K562 (cell line): Measurements from ENCODE around the gene FXYD1. TPM values are rescaled to one million over a fixed set of nuclear protein-coding genes. Genes with fewer than 3 reads are reported as not detected.

ENCODE experiments used
- ATF7 ChIP-seq: fragments of 450-650 bp; IDR thresholded peaks from 2 replicates; pipeline ENCODE4 v1.7.1; 2014; ENCODE audit warnings: mild to moderate bottlenecking, moderate library complexity
- DACH1 ChIP-seq: fragments of 450-650 bp; IDR thresholded peaks from 2 replicates; pipeline ENCODE4 v1.6.1; 2018; ENCODE audit not compliant: partially characterized antibody
- EGR1 ChIP-seq: fragments of 450-650 bp; conservative IDR thresholded peaks from 2 replicates; pipeline ENCODE4 v1.6.1; 2017; ENCODE audit warnings: mild to moderate bottlenecking
- HDAC2 ChIP-seq: fragments of 450-650 bp; IDR thresholded peaks from 2 replicates; pipeline ENCODE4 v1.6.1; 2016; ENCODE audit warnings: mild to moderate bottlenecking
- L3MBTL2 ChIP-seq: fragments of 450-650 bp; IDR thresholded peaks from 2 replicates; pipeline ENCODE4 v1.6.1; 2016; ENCODE audit warnings: mild to moderate bottlenecking, moderate library complexity
- MEIS2 ChIP-seq: fragments of 450-650 bp; IDR thresholded peaks from 2 replicates; pipeline ENCODE4 v1.6.1; 2014; ENCODE audit warnings: mild to moderate bottlenecking; ENCODE audit not compliant: partially characterized antibody
- POLR2AphosphoS5 ChIP-seq: IDR thresholded peaks from 2 replicates; pipeline ENCODE4 v1.6.1; 2011; ENCODE audit warnings: mild to moderate bottlenecking, low read depth, low read length, moderate library complexity; ENCODE audit not compliant: control insufficient read depth, insufficient read depth
- PTRF ChIP-seq: fragments of 450-650 bp; IDR thresholded peaks from 2 replicates; pipeline ENCODE4 v1.6.1; 2016; ENCODE audit warnings: mild to moderate bottlenecking, missing genetic modification characterization, missing compliant biosample characterization
- PTTG1 ChIP-seq: fragments of 450-650 bp; IDR thresholded peaks from 2 replicates; pipeline ENCODE4 v1.6.1; 2016; ENCODE audit warnings: low read depth, mild to moderate bottlenecking, missing genetic modification characterization, missing compliant biosample characterization
- RUNX1 ChIP-seq: sonication (generic); IDR thresholded peaks from 2 replicates; pipeline ENCODE4 v1.6.1; 2016; ENCODE audit warnings: antibody characterized with exemption, low read depth
- SIN3A ChIP-seq, 2 experiments: fragments of 150-350 bp in 1 of 2; IDR thresholded peaks; 2 replicates each; pipeline ENCODE4 v1.6.1; 2011 to 2016; ENCODE audit warnings: borderline replicate concordance in 2 of 2, low read depth in 2 of 2, low read length in 2 of 2, mild to moderate bottlenecking in 2 of 2, moderate library complexity in 2 of 2; ENCODE audit not compliant: control insufficient read depth in 1 of 2
- XRCC3 ChIP-seq: fragments of 450-650 bp; IDR thresholded peaks from 2 replicates; pipeline ENCODE4 v1.6.1; 2017; ENCODE audit warnings: mild to moderate bottlenecking, moderate library complexity
- ZNF79 ChIP-seq: fragments of 250-450 bp; sonication (Bioruptor Pico); IDR thresholded peaks from 2 replicates; pipeline ENCODE4 v1.4.0; 2020; ENCODE audit warnings: low read depth, mild to moderate bottlenecking, moderate library complexity
- polyA plus RNA-seq, 8 experiments: library from polyadenylated mRNA; depleted of rRNA in 4 of 8; stranded (reverse) in 5 of 8; unstranded in 3 of 8; fragments of >200 nt; fragmentation: Nextera tagmentation in 2 of 8; fragmentation: Illumina TruSeq in 1 of 8; extraction: Ambion mirVana in 2 of 8; extraction: Trizol in 1 of 8; gene quantifications; 2 replicates each; pipeline versions ENCODE4 v1.2.1 to v1.2.3, GENCODE V29; 2011 to 2014; ENCODE audit warnings: inconsistent platforms in 1 of 8, missing spikeins in 1 of 8
- total RNA-seq, 7 experiments: library from RNA; depleted of rRNA in 6 of 7; stranded (reverse); fragments of >200 nt in 6 of 7; fragmentation: Illumina TruSeq in 2 of 7; extraction: Trizol in 2 of 7; gene quantifications; 2 replicates each; pipeline versions ENCODE4 v1.2.1 to v1.2.3, GENCODE V29; 2011 to 2021; ENCODE audit warnings: low replicate concordance in 1 of 7
- TF ChIP-seq, protein P1 (sequence below): IDR thresholded peaks from 2 replicates; pipeline ENCODE4 v1.6.1; 2014; ENCODE audit warnings: antibody characterized with exemption
- TF ChIP-seq, protein P2 (sequence below), 2 experiments: fragments of 450-650 bp; conservative IDR thresholded peaks; 2 replicates each; pipeline ENCODE4 v1.6.1; 2017; ENCODE audit warnings: mild to moderate bottlenecking in 2 of 2, moderate library complexity in 2 of 2
- TF ChIP-seq, protein P3 (sequence below), 2 experiments: fragments of 250-450 bp in 1 of 2; fragments of 450-650 bp in 1 of 2; sonication (Bioruptor Pico) in 1 of 2; IDR thresholded peaks; 2 replicates each; pipeline versions ENCODE4 v1.6.1 to v1.8.0; 2016 to 2021; ENCODE audit warnings: mild to moderate bottlenecking in 2 of 2, moderate library complexity in 2 of 2, missing compliant biosample characterization in 1 of 2, missing genetic modification characterization in 1 of 2
- TF ChIP-seq, protein P4 (sequence below): fragments of 450-650 bp; IDR thresholded peaks from 2 replicates; pipeline ENCODE4 v1.6.1; 2017; ENCODE audit warnings: antibody characterized with exemption
- TF ChIP-seq, protein P5 (sequence below), 2 experiments: IDR thresholded peaks; 2 replicates each; pipeline ENCODE4 v1.6.1; 2011; ENCODE audit warnings: borderline replicate concordance in 1 of 2, control low read depth in 1 of 2, low read depth in 1 of 2, low read length in 1 of 2, mild to moderate bottlenecking in 1 of 2, mixed read lengths in 1 of 2, moderate library complexity in 1 of 2; ENCODE audit not compliant: insufficient read depth in 1 of 2, insufficient read length in 1 of 2, poor library complexity in 1 of 2, severe bottlenecking in 1 of 2; ENCODE audit errors: extremely low read depth in 1 of 2

FXYD1 gene
- total and polyA plus RNA-seq, 9 of the 15 experiments (the other 6 are each of a cell fraction or from before 2014, with no cell fraction given): 0.40 to 3.2 (median 1.8) TPM; not detected in 3

DNA sequence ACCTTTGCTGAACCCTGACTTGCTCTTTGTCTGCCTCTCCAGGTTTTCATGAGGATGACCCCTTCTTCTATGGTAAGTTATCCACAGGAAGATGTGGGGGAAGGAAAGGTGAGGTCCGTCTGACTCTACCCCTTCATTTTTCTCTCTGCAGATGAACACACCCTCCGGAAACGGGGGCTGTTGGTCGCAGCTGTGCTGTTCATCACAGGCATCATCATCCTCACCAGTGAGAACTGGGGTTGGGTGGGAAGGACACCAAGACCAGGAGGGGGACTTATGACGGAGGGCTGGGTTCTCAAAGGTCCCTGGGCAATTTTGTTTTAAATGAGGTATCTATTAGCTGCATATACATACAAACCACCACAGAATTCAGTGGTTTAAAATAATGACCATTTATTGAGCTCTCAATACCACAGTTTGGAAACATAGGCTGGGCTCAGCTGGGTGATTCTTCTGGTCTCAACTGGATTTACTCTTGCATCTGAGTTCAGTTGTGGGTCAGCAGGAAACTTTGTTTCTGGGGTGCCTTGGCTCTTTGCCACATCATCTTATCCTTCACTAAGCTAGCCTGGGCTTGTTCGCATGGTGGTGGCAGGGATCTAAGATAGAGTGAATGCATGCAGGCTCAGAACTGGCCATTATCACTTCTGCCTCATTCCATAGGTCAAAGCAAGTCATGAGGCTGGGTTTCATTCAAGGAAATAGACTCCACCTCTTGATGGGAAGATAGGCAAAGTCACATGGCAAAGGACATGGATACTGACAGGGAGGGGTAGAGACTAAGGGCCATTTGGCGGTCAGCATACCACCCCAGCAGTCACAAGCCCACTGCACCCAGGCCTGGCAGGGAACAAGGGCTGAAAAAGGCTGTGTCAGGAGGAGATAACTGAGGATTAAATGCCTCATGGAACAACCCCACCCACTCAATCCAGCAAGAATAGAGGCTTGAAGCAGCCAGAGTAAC is 27.8 kb downstream of the FXYD1 start (continued):
- TF ChIP-seq, protein P1, sequence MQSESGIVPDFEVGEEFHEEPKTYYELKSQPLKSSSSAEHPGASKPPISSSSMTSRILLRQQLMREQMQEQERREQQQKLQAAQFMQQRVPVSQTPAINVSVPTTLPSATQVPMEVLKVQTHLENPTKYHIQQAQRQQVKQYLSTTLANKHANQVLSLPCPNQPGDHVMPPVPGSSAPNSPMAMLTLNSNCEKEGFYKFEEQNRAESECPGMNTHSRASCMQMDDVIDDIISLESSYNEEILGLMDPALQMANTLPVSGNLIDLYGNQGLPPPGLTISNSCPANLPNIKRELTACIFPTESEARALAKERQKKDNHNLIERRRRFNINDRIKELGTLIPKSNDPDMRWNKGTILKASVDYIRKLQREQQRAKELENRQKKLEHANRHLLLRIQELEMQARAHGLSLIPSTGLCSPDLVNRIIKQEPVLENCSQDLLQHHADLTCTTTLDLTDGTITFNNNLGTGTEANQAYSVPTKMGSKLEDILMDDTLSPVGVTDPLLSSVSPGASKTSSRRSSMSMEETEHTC: peak; percentile 88
- TF ChIP-seq EGR1 (peak; percentile 72), PTTG1 (tag) (no peak), L3MBTL2 (peak; percentile 86), ATF7 (peak; percentile 58), DACH1 (peak; percentile 12), SIN3A (IDR thresholded peaks at IDR 0.05; ENCODE audit: borderline replicate concordance in 2 of 2, control insufficient read depth in 1 of 2, low read depth in 2 of 2, low read length in 2 of 2) (no peak), POLR2AphosphoS5 (peak; percentile 72), RUNX1 (no peak), HDAC2 (peak; percentile 59), MEIS2 (peak; percentile 25), XRCC3 (no peak), PTRF (tag) (no peak), ZNF79 (CRISPR knock-in tag) (no peak)
- TF ChIP-seq, protein P2, sequence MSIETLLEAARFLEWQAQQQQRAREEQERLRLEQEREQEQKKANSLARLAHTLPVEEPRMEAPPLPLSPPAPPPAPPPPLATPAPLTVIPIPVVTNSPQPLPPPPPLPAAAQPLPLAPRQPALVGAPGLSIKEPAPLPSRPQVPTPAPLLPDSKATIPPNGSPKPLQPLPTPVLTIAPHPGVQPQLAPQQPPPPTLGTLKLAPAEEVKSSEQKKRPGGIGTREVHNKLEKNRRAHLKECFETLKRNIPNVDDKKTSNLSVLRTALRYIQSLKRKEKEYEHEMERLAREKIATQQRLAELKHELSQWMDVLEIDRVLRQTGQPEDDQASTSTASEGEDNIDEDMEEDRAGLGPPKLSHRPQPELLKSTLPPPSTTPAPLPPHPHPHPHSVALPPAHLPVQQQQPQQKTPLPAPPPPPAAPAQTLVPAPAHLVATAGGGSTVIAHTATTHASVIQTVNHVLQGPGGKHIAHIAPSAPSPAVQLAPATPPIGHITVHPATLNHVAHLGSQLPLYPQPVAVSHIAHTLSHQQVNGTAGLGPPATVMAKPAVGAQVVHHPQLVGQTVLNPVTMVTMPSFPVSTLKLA (conservative IDR thresholded peaks at IDR 0.05): peak; percentile 85 to 92
- TF ChIP-seq, protein P3, sequence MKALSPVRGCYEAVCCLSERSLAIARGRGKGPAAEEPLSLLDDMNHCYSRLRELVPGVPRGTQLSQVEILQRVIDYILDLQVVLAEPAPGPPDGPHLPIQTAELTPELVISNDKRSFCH (CRISPR knock-in tag; IDR thresholded peaks at IDR 0.05): no peak
- TF ChIP-seq, protein P3 (tag; IDR thresholded peaks at IDR 0.05): peak; percentile 58; the same call in 1 of the 2 replicates
- TF ChIP-seq, protein P4, sequence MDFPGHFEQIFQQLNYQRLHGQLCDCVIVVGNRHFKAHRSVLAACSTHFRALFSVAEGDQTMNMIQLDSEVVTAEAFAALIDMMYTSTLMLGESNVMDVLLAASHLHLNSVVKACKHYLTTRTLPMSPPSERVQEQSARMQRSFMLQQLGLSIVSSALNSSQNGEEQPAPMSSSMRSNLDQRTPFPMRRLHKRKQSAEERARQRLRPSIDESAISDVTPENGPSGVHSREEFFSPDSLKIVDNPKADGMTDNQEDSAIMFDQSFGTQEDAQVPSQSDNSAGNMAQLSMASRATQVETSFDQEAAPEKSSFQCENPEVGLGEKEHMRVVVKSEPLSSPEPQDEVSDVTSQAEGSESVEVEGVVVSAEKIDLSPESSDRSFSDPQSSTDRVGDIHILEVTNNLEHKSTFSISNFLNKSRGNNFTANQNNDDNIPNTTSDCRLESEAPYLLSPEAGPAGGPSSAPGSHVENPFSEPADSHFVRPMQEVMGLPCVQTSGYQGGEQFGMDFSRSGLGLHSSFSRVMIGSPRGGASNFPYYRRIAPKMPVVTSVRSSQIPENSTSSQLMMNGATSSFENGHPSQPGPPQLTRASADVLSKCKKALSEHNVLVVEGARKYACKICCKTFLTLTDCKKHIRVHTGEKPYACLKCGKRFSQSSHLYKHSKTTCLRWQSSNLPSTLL: no peak
- TF ChIP-seq, protein P5, sequence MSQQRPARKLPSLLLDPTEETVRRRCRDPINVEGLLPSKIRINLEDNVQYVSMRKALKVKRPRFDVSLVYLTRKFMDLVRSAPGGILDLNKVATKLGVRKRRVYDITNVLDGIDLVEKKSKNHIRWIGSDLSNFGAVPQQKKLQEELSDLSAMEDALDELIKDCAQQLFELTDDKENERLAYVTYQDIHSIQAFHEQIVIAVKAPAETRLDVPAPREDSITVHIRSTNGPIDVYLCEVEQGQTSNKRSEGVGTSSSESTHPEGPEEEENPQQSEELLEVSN (IDR thresholded peaks at IDR 0.05; ENCODE audit: borderline replicate concordance in 1 of 2, extremely low read depth in 1 of 2, insufficient read depth in 1 of 2, insufficient read length in 1 of 2, low read depth in 1 of 2, low read length in 1 of 2, poor library complexity in 1 of 2, severe bottlenecking in 1 of 2): peak; percentile 32
